AG10803 (cell line): ENCODE data around the gene WRNIP1.
"Not testable (repeated sequence)": the region's sequence is repeated elsewhere in the genome, so short reads cannot be mapped to it uniquely, and the experiment has no call there.

Experiments used
- DNase-seq: peaks from one replicate; pipeline ENCODE4 v3.0.0; 2010; ENCODE audit warnings: low read depth
- H3K4me3 ChIP-seq: 2 replicates; pipeline ENCODE4 v1.5.1; 2011; ENCODE audit warnings: mild to moderate bottlenecking, low read length, control low read depth
- TF ChIP-seq, protein P1 (sequence below): conservative IDR thresholded peaks from 2 replicates; pipeline ENCODE4 v1.5.1; 2011; ENCODE audit warnings: mild to moderate bottlenecking, low read length, control low read depth, inconsistent platforms

Gene WRNIP1

DNA sequence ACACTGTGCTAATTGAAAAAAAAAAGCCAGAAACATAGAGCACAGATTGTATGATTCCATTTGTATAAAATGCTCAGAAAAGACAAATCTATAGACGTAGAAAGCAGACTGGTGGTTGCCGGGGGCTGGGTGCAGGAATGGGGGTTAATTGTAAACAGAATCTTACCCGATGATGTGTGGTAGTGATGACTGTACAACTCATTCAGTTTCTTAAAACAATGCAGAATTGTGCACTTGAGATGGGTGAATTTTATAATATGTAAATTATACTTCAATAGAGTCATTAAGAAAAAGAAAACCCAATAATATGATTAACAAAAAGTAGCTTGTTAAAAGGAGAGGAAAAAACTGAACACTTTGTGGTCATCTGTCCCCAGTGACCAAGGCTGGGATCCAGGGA lies 10.8 kb upstream of the WRNIP1 start:
- no peak for DNase-seq
- H3K4me3 ChIP-seq: no peak overlapping the region
- TF ChIP-seq, protein P1, sequence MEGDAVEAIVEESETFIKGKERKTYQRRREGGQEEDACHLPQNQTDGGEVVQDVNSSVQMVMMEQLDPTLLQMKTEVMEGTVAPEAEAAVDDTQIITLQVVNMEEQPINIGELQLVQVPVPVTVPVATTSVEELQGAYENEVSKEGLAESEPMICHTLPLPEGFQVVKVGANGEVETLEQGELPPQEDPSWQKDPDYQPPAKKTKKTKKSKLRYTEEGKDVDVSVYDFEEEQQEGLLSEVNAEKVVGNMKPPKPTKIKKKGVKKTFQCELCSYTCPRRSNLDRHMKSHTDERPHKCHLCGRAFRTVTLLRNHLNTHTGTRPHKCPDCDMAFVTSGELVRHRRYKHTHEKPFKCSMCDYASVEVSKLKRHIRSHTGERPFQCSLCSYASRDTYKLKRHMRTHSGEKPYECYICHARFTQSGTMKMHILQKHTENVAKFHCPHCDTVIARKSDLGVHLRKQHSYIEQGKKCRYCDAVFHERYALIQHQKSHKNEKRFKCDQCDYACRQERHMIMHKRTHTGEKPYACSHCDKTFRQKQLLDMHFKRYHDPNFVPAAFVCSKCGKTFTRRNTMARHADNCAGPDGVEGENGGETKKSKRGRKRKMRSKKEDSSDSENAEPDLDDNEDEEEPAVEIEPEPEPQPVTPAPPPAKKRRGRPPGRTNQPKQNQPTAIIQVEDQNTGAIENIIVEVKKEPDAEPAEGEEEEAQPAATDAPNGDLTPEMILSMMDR: no peak

DNA sequence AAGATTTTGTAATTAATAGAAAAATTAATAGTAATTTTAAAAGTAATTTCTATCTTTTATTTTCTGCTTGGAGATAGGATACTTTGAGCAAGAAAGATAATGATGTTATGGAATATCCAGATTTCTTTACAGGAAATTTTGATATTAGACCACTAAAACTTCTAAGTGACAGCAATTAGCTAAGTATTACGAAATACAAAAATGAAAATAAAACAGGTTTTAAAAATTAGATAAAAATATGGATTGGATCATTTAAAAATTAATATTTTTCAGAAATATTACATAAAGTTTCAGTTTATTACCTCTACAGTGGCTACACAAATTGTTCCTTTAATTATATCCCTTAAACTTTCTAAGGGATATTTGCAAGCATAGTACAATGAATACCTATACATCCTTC lies 10.3 kb upstream of the WRNIP1 start:
- no peak for DNase-seq
- no peak overlapping the region for H3K4me3 ChIP-seq
- TF ChIP-seq, protein P1: no peak

DNA sequence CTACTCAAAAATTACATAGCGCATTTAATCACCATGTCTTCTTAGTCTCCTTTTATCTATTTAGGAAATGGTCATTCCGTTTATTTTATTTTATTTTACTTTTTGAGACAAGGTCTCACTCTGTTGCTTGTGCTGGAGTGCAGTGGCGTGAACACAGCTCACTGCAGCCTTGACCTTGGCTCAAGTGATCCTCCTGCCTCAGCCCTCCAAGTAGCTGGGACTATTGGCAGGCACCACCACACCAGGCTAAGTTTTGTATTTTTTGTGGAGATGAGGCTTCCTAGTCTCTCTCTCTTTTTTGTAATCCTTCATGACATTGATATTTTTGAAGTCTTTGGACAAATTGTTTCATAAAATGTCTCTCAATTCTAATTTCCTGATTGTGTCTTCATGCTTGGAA lies 9.7 kb upstream of the WRNIP1 start:
- TF ChIP-seq, protein P1: no peak
- DNase-seq: no peak
- H3K4me3 ChIP-seq: no peak overlapping the region

DNA sequence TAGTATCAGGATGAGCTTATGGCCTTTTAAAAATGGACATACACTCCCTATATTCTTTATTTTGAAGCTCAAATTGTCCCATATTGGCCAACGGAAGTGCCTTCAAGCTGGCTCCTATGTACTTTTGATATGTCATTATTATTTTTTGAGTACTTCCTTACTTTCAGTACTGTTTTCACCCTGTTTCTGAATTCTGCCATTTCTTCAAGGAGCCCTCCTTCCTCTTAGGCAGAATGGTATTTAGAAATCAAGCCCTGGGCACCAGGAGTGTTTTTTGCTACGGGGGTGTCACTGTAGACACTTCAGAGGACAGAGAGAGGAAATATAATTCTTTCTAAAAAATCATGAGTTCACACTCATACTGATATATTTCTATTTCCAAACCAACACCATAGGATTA lies 9.0 kb upstream of the WRNIP1 start:
- H3K4me3 ChIP-seq: no peak overlapping the region
- TF ChIP-seq, protein P1: no peak
- no peak for DNase-seq

DNA sequence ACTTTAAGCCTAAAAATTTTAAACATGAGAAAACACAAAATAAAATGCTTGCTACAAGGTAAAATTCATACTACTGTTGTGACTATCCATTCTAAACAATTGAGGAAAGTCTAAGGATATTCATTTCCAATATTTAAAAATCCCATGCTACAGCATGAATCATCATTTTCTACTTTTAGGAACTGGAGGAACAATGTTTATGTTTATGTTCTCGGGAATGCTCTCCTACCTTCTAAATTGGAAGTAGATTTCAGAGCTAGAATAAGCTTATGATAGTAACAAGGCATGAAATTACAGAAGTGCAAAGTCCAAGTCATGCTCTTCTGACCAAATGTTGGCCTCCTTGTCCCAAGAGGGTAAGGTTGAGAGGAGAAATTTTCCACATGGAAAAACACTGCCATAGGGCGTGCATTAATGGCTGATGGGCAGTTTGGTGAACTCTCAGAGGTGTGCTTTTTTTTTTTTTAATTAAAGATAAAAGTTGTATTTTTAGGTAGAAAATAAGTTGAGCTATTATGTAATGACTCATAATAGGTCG lies 8.4 kb upstream of the WRNIP1 start:
- DNase-seq: no peak
- TF ChIP-seq, protein P1: no peak
- no peak overlapping the region for H3K4me3 ChIP-seq

DNA sequence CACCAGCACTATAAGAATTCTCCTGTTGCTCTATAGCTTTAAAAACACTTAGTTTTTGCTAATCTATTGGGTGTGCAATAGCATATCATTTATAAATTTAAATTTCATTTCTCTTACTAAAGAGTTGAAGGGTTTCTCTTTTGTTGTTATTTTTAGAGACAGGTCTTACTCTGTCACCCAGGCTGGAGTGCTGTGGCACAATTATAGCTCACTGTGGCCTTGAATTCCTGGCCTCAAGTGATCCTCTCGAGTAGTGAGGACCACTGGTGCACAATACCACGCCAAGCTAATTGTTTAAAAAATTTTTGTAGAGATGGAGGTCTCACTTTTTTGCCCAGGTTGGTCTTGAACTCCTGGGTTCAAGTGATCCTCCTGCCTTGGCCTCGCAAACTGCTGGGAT lies 6.2 kb upstream of the WRNIP1 start:
- DNase-seq: no peak
- H3K4me3 ChIP-seq: no peak overlapping the region
- TF ChIP-seq, protein P1: no peak

DNA sequence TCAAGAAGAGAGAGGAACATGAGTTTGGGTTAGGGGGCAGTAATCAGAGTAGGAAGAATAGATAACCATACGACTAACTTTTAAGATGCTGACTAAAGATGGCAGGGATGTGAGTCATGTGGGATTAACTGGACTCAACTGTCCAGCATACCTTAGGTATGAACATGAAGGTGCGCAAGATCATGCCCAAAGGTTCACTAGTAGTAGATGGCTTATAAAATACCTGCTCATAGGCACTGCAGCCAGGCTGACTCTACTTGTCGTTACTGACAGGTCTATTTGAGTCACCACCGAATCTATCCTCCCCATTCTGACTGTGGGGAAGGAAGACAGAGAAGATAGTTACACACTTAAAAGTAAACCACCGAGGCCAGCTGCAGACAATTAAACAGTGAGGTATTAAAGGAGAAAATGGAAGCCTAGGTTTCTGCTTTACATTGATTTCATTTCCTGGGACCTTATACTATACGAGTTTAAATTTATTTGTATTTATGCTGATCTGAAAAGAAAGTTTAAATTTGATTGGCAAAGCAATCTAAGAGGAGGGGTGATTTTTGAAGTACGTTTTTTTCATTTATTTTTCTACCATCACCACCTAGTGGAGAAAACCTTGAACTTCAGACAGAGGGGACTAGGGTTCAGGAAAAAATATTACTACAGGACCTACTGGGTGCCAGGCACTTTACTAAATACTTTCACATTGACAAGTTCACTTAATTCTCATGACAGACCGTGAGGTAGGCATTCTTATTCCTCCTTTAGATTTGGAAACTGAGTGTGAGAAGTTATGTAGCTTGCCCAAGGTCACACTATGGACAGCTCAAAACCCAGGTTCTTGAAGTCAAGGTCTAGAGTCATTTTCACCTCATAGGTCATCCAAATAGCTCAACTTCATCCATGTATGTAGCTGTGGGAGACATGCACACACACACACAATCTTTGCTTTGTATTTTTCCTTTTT lies 4.0 kb upstream of the WRNIP1 start:
- TF ChIP-seq, protein P1: peak; percentile 16
- no peak overlapping the region for H3K4me3 ChIP-seq
- DNase-seq: no peak

DNA sequence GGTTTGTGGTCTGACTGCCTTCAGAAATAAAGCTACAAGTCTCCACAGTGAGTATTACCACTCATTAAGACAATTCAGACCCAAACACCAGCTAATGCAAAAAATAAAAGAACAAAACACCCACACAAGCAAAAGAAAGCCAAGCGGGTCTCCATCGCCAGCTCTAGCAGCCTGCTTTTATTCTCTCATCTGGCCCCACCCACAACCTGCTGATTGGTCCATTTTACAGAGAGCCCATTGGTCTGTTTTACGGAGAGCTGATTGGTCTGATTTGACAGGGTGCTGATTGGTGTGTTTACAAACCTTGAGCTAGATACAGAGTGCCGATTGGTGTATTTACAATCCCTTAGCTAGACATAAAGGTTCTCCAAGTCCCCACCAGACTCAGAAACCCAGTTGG lies 2.3 kb upstream of the WRNIP1 start:
- not testable (repeated sequence) for H3K4me3 ChIP-seq, DNase-seq
